Heart left ventricle (tissue), 13 donors: ENCODE results near the gene FAM89B.

Source experiments
- POLR2A ChIP-seq, 2 donors: fragments of 450-650 bp; IDR thresholded peaks; one replicate each; pipeline ENCODE4 v1.6.1; 2017; ENCODE audit warnings: antibody characterized with exemption in 2 of 2, mild to moderate bottlenecking in 2 of 2, moderate library complexity in 2 of 2
- TF ChIP-seq, protein P1 (sequence below), 12 donors: fragments of 200-600 bp; sonication (generic) in 4 of 12; IDR thresholded peaks; one replicate each; pipeline versions ENCODE4 v1.5.0 to v1.8.0; 2018 to 2022; ENCODE audit warnings: antibody characterized with exemption in 12 of 12, mild to moderate bottlenecking in 5 of 12
- donor health status: ischemic (EF 13 %, LVEDD 7.1; RV severe dilation, severe dysfunction).
- donor health status: DM: no; HTN: yes; CAD: no.
- donor health status: DM: no; HTN: no; CAD: no.
- donor health status: ischemic (EF 25% LVEDD 6.9; RV normal size, moderate dysfunction).
- donor health status: ischemic (EF 25% LVEDD 5.7; RV mildly dilated, moderate dysfunction).
- donor health status: ischemic (EF 35%, LVEDD 5.7; RV mildly dilated, moderate dysfunction).
- donor health status: nonischemic (EF 11% LVEDD 7.7; RV severe dilation, severe dysfunction).
- donor health status: DM: yes; HTN: yes; CAD: no.
- donor health status: PGD.
- donor health status: ischemic (EF 29% LVEDD 5.4; RV normal size, mild dysfunction).
- donor health status: nonischemic (EF 23%, LVEDD 6.1; RV moderate dilation, normal function).

- TF ChIP-seq, protein P1, sequence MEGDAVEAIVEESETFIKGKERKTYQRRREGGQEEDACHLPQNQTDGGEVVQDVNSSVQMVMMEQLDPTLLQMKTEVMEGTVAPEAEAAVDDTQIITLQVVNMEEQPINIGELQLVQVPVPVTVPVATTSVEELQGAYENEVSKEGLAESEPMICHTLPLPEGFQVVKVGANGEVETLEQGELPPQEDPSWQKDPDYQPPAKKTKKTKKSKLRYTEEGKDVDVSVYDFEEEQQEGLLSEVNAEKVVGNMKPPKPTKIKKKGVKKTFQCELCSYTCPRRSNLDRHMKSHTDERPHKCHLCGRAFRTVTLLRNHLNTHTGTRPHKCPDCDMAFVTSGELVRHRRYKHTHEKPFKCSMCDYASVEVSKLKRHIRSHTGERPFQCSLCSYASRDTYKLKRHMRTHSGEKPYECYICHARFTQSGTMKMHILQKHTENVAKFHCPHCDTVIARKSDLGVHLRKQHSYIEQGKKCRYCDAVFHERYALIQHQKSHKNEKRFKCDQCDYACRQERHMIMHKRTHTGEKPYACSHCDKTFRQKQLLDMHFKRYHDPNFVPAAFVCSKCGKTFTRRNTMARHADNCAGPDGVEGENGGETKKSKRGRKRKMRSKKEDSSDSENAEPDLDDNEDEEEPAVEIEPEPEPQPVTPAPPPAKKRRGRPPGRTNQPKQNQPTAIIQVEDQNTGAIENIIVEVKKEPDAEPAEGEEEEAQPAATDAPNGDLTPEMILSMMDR (IDR thresholded peaks at IDR 0.05) = no peak
- TF ChIP-seq POLR2A (IDR thresholded peaks at IDR 0.05) = no peak
Measured at GRCh38 chr11:65573391-65574079, 1.2 kb downstream of the FAM89B start.
